ENCODE data around the gene MED16. TPM values are rescaled to one million over a fixed set of nuclear protein-coding genes. Genes with fewer than 3 reads are reported as not detected.

Gene MED16
- total RNA-seq, 2 experiments from 2014 or later: 25.8 to 30.1 TPM

DNA sequence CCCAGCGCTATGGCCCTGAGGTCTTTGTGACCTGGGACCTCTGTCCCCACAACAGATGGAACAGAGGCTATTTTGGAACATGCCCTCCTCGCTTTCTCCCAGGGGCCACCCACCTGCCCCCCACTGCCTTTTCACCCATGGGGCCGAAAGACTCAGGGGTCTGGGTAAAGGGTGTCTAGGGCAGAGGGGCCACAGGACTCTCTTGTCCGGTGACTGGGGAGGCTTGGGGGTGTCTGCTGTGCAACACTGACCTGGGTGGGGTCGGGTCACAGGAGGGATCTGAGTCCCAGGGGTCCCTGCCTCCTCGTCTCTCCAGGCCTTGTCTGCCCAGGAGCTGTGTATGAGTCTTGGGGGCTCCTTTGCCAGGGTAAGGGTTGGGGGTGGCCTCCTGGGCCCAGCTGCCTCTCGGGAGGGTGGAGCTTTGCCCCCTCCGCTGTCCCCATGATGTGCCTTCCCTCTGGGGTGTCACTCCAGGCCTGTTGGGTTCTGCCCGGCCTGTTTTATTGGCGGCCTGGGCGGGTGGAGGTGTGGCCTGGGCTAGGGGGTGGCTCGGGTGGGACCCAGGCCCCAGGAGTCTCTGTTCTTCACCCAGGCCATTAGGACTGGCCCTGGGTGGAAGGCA is 34.9 kb upstream of the MED16 start:
- Histone ChIP-seq H3K27ac (ENCODE audit: low read depth in 1 of 2, low read length in 2 of 2) (no peak overlapping the region), H3K27me3 (ENCODE audit: control insufficient read depth in 1 of 2, insufficient read depth in 2 of 2, low read length in 2 of 2) (no peaks in the 10 kb centered on the region), H3K4me1 (ENCODE audit: insufficient read depth, low read length) (peaks cover 46% of the 10 kb centered on the region), H3K36me3 (ENCODE audit: insufficient read depth, low read length) (no peaks in the 10 kb centered on the region), H3K4me3 (ENCODE audit: low read length) (no peak overlapping the region), H3K9me3 (ENCODE audit: control insufficient read depth in 1 of 2, insufficient read depth in 1 of 2, low read length in 2 of 2) (no peaks in the 10 kb centered on the region)
- DNase-seq (no peak), ATAC-seq (ENCODE audit: poor library complexity) (no peak)
- intact Hi-C loops (cut with DNase I, micrococcal nuclease): loop anchor here in 1 of 2 experiments (5.0 kb wide), 1 partner anchor 264 kb away; no protein-coding TSS in a partner anchor
- H3K27ac Mint-ChIP-seq: no peak overlapping the region
- POLR2A ChIA-PET: no interaction called here
- no peaks in the 10 kb centered on the region for H3K27me3 Mint-ChIP-seq
- CTCF ChIA-PET: interaction anchor here (1.2 kb wide), 1 partner anchor 64 kb away, joined by 3 read pairs; no protein-coding TSS in a partner anchor
- H3K4me3 Mint-ChIP-seq: peak overlapping the region; percentile 48
- H3K36me3 Mint-ChIP-seq (ENCODE audit: low read depth): no peaks in the 10 kb centered on the region
- TF ChIP-seq, protein P1, sequence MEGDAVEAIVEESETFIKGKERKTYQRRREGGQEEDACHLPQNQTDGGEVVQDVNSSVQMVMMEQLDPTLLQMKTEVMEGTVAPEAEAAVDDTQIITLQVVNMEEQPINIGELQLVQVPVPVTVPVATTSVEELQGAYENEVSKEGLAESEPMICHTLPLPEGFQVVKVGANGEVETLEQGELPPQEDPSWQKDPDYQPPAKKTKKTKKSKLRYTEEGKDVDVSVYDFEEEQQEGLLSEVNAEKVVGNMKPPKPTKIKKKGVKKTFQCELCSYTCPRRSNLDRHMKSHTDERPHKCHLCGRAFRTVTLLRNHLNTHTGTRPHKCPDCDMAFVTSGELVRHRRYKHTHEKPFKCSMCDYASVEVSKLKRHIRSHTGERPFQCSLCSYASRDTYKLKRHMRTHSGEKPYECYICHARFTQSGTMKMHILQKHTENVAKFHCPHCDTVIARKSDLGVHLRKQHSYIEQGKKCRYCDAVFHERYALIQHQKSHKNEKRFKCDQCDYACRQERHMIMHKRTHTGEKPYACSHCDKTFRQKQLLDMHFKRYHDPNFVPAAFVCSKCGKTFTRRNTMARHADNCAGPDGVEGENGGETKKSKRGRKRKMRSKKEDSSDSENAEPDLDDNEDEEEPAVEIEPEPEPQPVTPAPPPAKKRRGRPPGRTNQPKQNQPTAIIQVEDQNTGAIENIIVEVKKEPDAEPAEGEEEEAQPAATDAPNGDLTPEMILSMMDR (IDR thresholded peaks at IDR 0.05): no peak
- peaks cover 7% of the 10 kb centered on the region for H3K4me1 Mint-ChIP-seq (ENCODE audit: low read depth)
- no peaks in the 10 kb centered on the region for H3K9me3 Mint-ChIP-seq

DNA sequence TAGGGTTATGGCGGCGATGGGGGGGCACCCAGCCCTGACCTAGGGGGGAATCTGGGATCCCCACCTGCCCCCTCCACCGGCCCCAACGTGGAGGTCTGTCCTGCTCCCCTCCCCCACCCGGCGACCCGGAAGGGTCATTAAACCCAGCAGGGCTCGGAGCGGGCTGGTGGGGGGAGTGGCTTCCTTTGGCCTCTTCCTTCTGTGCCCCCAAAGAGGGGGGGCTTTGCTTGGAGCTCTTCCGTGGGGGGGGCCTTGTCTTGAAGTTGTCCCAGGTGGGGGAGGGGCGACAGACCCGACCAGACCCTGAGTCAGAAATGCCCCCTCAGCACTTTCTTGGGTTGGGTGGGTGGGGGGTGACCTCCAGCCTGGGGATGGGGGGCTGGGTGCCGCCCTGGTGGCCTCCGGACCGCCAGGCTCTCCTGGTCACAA is 34.4 kb upstream of the MED16 start:
- H3K27me3 ChIP-seq (ENCODE audit: control insufficient read depth in 1 of 2, insufficient read depth in 2 of 2, low read length in 2 of 2): no peaks in the 10 kb centered on the region
- no peak overlapping the region for H3K27ac ChIP-seq (ENCODE audit: low read depth in 1 of 2, low read length in 2 of 2)
- ATAC-seq (ENCODE audit: poor library complexity): no peak
- peaks cover 4% of the 10 kb centered on the region for H3K4me1 Mint-ChIP-seq (ENCODE audit: low read depth)
- ChIA-PET CTCF (interaction anchor here (1.2 kb wide), 1 partner anchor 64 kb away, joined by 3 read pairs; no protein-coding TSS in a partner anchor), POLR2A (interaction anchor here (0.7 kb wide), 1 partner anchor 50 kb away, joined by 3 read pairs; no protein-coding TSS in a partner anchor)
- no peaks in the 10 kb centered on the region for H3K36me3 ChIP-seq (ENCODE audit: insufficient read depth, low read length)
- H3K9me3 Mint-ChIP-seq: no peaks in the 10 kb centered on the region
- TF ChIP-seq, protein P1 (IDR thresholded peaks at IDR 0.05): no peak
- no peak overlapping the region for H3K27ac Mint-ChIP-seq
- intact Hi-C loops (cut with DNase I, micrococcal nuclease): loop anchor here in 1 of 2 experiments (5.0 kb wide), 1 partner anchor 265 kb away; no protein-coding TSS in a partner anchor
- no peaks in the 10 kb centered on the region for H3K27me3 Mint-ChIP-seq
- peak overlapping the region; percentile 48 for H3K4me3 Mint-ChIP-seq
- peaks cover 41% of the 10 kb centered on the region for H3K4me1 ChIP-seq (ENCODE audit: insufficient read depth, low read length)
- no peaks in the 10 kb centered on the region for H3K9me3 ChIP-seq (ENCODE audit: control insufficient read depth in 1 of 2, insufficient read depth in 1 of 2, low read length in 2 of 2)
- peak overlapping the region; percentile 83 for H3K4me3 ChIP-seq (ENCODE audit: low read length)
- DNase-seq: peak in 1 of 14 experiments; percentile 49
- no peaks in the 10 kb centered on the region for H3K36me3 Mint-ChIP-seq (ENCODE audit: low read depth)

DNA sequence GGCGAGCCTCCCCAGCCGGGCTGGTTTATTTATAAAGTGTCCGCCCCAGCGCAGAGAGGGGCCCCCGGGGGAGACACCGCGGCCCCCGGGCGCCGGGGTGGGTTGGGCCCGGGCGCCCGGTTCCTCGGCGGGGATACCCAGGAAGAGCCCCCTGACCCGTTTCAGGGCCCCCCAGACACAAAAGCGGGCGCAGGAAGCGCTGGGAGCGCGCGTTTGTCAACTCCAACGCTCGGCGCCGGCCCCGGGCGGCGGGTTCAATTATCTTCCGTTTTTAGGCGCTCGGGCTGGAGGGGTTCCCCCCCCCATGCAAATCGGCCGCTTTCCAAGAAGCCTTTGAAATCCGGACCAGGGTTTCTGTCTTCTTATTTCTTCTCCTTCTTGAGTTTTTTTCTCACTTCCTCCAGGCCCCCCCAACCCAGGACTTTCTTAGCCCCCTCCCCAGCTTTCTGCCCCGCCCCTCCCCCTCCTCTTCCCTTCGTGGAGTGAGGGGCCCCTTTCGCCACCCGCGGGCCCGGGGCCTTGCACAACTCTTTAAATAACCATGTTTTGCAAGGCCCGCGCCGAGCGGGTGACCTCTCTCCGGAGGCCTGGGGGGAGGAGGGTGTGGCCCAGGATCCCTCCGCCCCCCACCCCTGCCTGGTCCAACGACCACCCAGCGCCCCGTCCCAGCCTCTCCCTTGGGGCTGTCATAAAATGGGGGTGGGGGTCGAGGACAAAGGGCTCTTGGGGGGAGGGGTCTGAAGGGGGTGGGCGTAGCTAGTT is 33.8 kb upstream of the MED16 start:
- H3K27ac ChIP-seq (ENCODE audit: low read depth in 1 of 2, low read length in 2 of 2): no peak overlapping the region
- H3K4me1 ChIP-seq (ENCODE audit: insufficient read depth, low read length): peaks cover 37% of the 10 kb centered on the region
- intact Hi-C loops (cut with DNase I, micrococcal nuclease): loop anchor here in 1 of 2 experiments (5.0 kb wide), 1 partner anchor 266 kb away; no protein-coding TSS in a partner anchor
- CTCF ChIA-PET: interaction anchor here (1.2 kb wide), 1 partner anchor 63 kb away, joined by 3 read pairs; no protein-coding TSS in a partner anchor
- no peaks in the 10 kb centered on the region for H3K27me3 ChIP-seq (ENCODE audit: control insufficient read depth in 1 of 2, insufficient read depth in 2 of 2, low read length in 2 of 2)
- H3K27me3 Mint-ChIP-seq: no peaks in the 10 kb centered on the region
- TF ChIP-seq, protein P1 (IDR thresholded peaks at IDR 0.05): no peak
- ATAC-seq (ENCODE audit: poor library complexity): no peak
- H3K36me3 ChIP-seq (ENCODE audit: insufficient read depth, low read length): no peaks in the 10 kb centered on the region
- peak overlapping the region; percentile 82 for H3K4me3 Mint-ChIP-seq
- peaks cover 4% of the 10 kb centered on the region for H3K4me1 Mint-ChIP-seq (ENCODE audit: low read depth)
- POLR2A ChIA-PET: interaction anchor here (0.7 kb wide), 1 partner anchor 50 kb away, joined by 3 read pairs; no protein-coding TSS in a partner anchor
- H3K36me3 Mint-ChIP-seq (ENCODE audit: low read depth): no peaks in the 10 kb centered on the region
- no peak overlapping the region for H3K27ac Mint-ChIP-seq
- H3K9me3 Mint-ChIP-seq: no peaks in the 10 kb centered on the region
- H3K9me3 ChIP-seq (ENCODE audit: control insufficient read depth in 1 of 2, insufficient read depth in 1 of 2, low read length in 2 of 2): no peaks in the 10 kb centered on the region
- peak overlapping the region; percentile 83 for H3K4me3 ChIP-seq (ENCODE audit: low read length)
- peak in 4 of 14 experiments; percentile 47 to 63 (median 58) for DNase-seq

Measured in CD4-positive, alpha-beta T cell (primary cell).